ENCODE data around the gene RASAL2.

- TF ChIP-seq CTCF (IDR thresholded peaks at IDR 0.05; ENCODE audit: low read depth, low read length) (no peak), EZH2phosphoT487 (IDR thresholded peaks at IDR 0.05; ENCODE audit: low read depth) (no peak)
Measured at GRCh38 chr1:178388418-178389145, 294.7 kb downstream of the RASAL2 start.
